ENCODE measurements around the gene CTRL.

DNA sequence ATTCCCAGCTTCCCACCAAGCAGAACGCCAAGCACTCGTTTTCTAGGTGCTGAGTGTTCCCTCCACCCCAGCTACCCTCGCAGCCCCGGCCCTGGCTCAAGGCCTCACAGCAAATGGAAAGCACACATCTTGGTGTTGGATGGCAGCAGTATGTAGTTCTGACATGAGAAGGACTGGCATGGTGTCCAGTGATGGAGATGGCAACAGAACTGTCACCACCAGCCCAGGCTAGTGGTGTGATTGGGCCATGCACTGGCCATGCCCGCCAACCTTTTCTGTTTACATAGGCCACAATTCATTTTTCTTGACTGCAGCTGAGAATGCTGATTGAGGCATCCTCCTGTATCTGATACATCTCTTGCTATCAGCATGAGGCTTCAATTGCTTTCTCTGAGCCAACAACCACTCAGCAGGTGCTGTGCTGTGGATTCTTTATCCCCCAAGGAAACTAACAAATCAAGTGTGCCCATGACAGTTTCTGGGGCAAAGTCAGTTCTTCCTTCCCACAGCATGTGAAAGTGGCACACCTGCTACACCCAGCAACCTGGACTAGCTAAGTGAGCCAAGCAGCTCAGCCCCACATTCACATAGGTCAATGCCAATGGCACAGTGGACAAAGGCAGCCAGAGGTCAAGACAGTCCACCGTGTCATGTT, 32.9 kb upstream of the CTRL start:
- TF ChIP-seq GATA2 (IDR thresholded peaks at IDR 0.05; ENCODE audit: low read depth, low read length) (no peak), GATA3 (IDR thresholded peaks at IDR 0.05; ENCODE audit: low read depth, low read length) (no peak)

All from SH-SY5Y (cell line).